ENCODE measurements around the gene MAP4K1. TPM values are rescaled to one million over a fixed set of nuclear protein-coding genes. Genes with fewer than 3 reads are reported as not detected.

MAP4K1 gene
- total RNA-seq, 1 experiment from 2014 or later: 2.3 TPM

DNA sequence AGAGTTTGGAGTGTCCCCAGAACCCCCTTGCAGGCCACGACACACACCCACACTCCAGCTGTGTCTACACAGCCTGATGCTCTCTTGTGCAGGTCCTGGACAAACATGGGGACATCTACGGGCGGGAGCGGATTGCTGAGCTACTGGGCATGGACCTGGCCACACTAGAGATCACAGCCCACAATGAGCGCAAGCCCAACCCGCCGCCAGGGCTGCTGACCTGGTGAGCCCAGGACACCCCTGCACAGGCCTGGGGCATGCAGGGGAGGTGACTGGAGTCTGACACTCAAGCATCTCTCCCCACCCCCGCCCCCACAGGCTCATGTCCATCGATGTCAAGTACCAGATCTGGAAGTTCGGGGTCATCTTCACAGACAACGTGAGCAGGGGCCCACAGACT, 39.9 kb downstream of the MAP4K1 start:
- Histone ChIP-seq H3K9me2 (replicated peaks; ENCODE audit: low read length) (no peaks in the 10 kb centered on the region), H3F3A (ENCODE audit: low read length, unreplicated experiment) (no peaks in the 10 kb centered on the region), H3K36me3 (ENCODE audit: low read depth, low read length) (no peaks in the 10 kb centered on the region), H3K9me3 (ENCODE audit: low read length) (no peaks in the 10 kb centered on the region), H3K9ac (ENCODE audit: low read length) (no peak overlapping the region), H3K4me2 (ENCODE audit: low read length) (no peak overlapping the region), H2AFZ (ENCODE audit: low read length) (no peak overlapping the region), H3K4me3 (ENCODE audit: low read length) (no peak overlapping the region), H3K4me1 (ENCODE audit: insufficient read depth, low read length) (no peaks in the 10 kb centered on the region), H4K20me1 (ENCODE audit: low read length) (no peaks in the 10 kb centered on the region), H3K79me2 (ENCODE audit: low read length) (no peaks in the 10 kb centered on the region), H3K27ac (ENCODE audit: low read length) (no peak overlapping the region), H3K27me3 (ENCODE audit: low read length) (no peaks in the 10 kb centered on the region)
- TF ChIP-seq EZH2phosphoT487 (IDR thresholded peaks at IDR 0.05; ENCODE audit: borderline replicate concordance, low read length) (no peak), CTCF (conservative IDR thresholded peaks at IDR 0.05; ENCODE audit: low read depth, low read length) (no peak), EZH2 (IDR thresholded peaks at IDR 0.05; ENCODE audit: low read length, unreplicated experiment) (no peak)
- CTCF ChIA-PET: no interaction called here
- DNase-seq: no peak
- POLR2A ChIA-PET (ENCODE audit: unreplicated experiment): no interaction called here
- ATAC-seq: no peak
- BruUV-seq (replicated peaks): no TSS peak
- intact Hi-C loops (cut with micrococcal nuclease): no loop called here

- H3K79me2 ChIP-seq (ENCODE audit: low read length): no peaks in the 10 kb centered on the region
- H3F3A ChIP-seq (ENCODE audit: low read length, unreplicated experiment): no peaks in the 10 kb centered on the region
- DNase-seq: no peak
- ATAC-seq: no peak
- no peaks in the 10 kb centered on the region for H3K27me3 ChIP-seq (ENCODE audit: low read length)
- H3K4me1 ChIP-seq (ENCODE audit: insufficient read depth, low read length): no peaks in the 10 kb centered on the region
- no peaks in the 10 kb centered on the region for H3K9me2 ChIP-seq (replicated peaks; ENCODE audit: low read length)
- no peak overlapping the region for H2AFZ ChIP-seq (ENCODE audit: low read length)
- intact Hi-C loops (cut with micrococcal nuclease): no loop called here
- H3K9ac ChIP-seq (ENCODE audit: low read length): no peak overlapping the region
- H3K36me3 ChIP-seq (ENCODE audit: low read depth, low read length): no peaks in the 10 kb centered on the region
- no peaks in the 10 kb centered on the region for H3K9me3 ChIP-seq (ENCODE audit: low read length)
- ChIA-PET CTCF (no interaction called here), POLR2A (ENCODE audit: unreplicated experiment) (no interaction called here)
- H3K27ac ChIP-seq (ENCODE audit: low read length): no peak overlapping the region
- BruUV-seq (replicated peaks): no TSS peak
- H4K20me1 ChIP-seq (ENCODE audit: low read length): no peaks in the 10 kb centered on the region
- TF ChIP-seq CTCF (conservative IDR thresholded peaks at IDR 0.05; ENCODE audit: low read depth, low read length) (no peak), EZH2 (IDR thresholded peaks at IDR 0.05; ENCODE audit: low read length, unreplicated experiment) (no peak), EZH2phosphoT487 (IDR thresholded peaks at IDR 0.05; ENCODE audit: borderline replicate concordance, low read length) (no peak)
- H3K4me2 ChIP-seq (ENCODE audit: low read length): no peak overlapping the region
- H3K4me3 ChIP-seq (ENCODE audit: low read length): no peak overlapping the region
These were observed 46.1 kb downstream of the MAP4K1 start for GRCh38 chr19:38571682-38572081.

GRCh38 chr19:38569368-38569983, 48.3 kb downstream of the MAP4K1 start:
- TF ChIP-seq CTCF (conservative IDR thresholded peaks at IDR 0.05; ENCODE audit: low read depth, low read length): no peak
- no peak for TF ChIP-seq EZH2phosphoT487 (IDR thresholded peaks at IDR 0.05; ENCODE audit: borderline replicate concordance, low read length)
- TF ChIP-seq EZH2 (IDR thresholded peaks at IDR 0.05; ENCODE audit: low read length, unreplicated experiment): no peak
- no peaks in the 10 kb centered on the region for H3K4me1 ChIP-seq (ENCODE audit: insufficient read depth, low read length)
- no peak for DNase-seq
- no peaks in the 10 kb centered on the region for H3K9me3 ChIP-seq (ENCODE audit: low read length)
- no peak for ATAC-seq
- no TSS peak for BruUV-seq (replicated peaks)
- intact Hi-C loops (cut with micrococcal nuclease): no loop called here
- H3F3A ChIP-seq (ENCODE audit: low read length, unreplicated experiment): no peaks in the 10 kb centered on the region
- H3K4me2 ChIP-seq (ENCODE audit: low read length): no peak overlapping the region
- H4K20me1 ChIP-seq (ENCODE audit: low read length): no peaks in the 10 kb centered on the region
- H2AFZ ChIP-seq (ENCODE audit: low read length): no peak overlapping the region
- H3K36me3 ChIP-seq (ENCODE audit: low read depth, low read length): no peaks in the 10 kb centered on the region
- H3K4me3 ChIP-seq (ENCODE audit: low read length): no peak overlapping the region
- no peaks in the 10 kb centered on the region for H3K9me2 ChIP-seq (replicated peaks; ENCODE audit: low read length)
- no peaks in the 10 kb centered on the region for H3K79me2 ChIP-seq (ENCODE audit: low read length)
- H3K9ac ChIP-seq (ENCODE audit: low read length): no peak overlapping the region
- H3K27ac ChIP-seq (ENCODE audit: low read length): no peak overlapping the region
- no peaks in the 10 kb centered on the region for H3K27me3 ChIP-seq (ENCODE audit: low read length)
- ChIA-PET POLR2A (ENCODE audit: unreplicated experiment) (no interaction called here), CTCF (no interaction called here)

Measured in PC-3 (cell line).